GM12872 (cell line): ENCODE data around the gene NCAPD2.

Source experiments
- TF ChIP-seq, protein P1 (sequence below): IDR thresholded peaks from 3 replicates; pipeline ENCODE4 v1.5.1; 2011; ENCODE audit warnings: low read depth, mild to moderate bottlenecking, low read length, moderate library complexity; ENCODE audit not compliant: insufficient read depth

Gene NCAPD2, protein sequence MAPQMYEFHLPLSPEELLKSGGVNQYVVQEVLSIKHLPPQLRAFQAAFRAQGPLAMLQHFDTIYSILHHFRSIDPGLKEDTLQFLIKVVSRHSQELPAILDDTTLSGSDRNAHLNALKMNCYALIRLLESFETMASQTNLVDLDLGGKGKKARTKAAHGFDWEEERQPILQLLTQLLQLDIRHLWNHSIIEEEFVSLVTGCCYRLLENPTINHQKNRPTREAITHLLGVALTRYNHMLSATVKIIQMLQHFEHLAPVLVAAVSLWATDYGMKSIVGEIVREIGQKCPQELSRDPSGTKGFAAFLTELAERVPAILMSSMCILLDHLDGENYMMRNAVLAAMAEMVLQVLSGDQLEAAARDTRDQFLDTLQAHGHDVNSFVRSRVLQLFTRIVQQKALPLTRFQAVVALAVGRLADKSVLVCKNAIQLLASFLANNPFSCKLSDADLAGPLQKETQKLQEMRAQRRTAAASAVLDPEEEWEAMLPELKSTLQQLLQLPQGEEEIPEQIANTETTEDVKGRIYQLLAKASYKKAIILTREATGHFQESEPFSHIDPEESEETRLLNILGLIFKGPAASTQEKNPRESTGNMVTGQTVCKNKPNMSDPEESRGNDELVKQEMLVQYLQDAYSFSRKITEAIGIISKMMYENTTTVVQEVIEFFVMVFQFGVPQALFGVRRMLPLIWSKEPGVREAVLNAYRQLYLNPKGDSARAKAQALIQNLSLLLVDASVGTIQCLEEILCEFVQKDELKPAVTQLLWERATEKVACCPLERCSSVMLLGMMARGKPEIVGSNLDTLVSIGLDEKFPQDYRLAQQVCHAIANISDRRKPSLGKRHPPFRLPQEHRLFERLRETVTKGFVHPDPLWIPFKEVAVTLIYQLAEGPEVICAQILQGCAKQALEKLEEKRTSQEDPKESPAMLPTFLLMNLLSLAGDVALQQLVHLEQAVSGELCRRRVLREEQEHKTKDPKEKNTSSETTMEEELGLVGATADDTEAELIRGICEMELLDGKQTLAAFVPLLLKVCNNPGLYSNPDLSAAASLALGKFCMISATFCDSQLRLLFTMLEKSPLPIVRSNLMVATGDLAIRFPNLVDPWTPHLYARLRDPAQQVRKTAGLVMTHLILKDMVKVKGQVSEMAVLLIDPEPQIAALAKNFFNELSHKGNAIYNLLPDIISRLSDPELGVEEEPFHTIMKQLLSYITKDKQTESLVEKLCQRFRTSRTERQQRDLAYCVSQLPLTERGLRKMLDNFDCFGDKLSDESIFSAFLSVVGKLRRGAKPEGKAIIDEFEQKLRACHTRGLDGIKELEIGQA (N-terminal part only)

DNA sequence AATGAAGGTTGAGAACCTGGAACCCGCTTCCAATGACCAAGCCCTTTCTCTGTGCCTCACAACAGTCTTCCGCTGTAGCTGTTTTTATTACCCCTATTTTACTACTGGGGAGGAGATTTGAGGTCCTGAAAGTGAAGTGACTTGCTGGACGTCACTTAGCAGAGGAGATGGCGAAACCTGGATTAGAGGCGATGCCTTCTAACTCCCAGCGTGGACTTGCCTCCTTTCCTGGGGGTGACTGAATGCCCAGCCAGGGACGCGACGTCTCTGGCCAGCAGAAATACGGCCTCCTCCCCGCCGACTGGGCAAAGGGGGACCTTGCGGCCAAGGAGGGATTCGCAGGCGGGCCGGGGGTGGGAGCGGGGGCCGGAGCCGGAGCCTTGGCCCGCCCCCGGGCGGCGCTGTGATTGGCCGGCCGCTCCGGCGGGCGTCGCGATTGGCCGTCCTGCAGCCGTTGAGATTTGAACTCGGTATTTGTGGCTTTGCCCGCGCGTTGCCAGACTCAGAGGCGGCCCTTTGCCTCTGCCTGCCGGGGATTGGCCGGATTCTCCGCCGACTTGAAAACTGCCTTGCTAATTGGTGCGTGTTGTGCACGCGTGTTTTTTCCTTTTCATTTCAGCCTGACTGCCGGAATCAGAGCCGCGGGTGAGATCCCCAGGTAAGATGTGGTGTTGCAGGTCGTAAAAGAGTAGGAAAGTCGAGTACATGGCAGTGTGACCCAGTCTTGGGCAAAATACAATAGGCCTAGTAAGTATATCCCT, at the start of gene NCAPD2:
Gene NCAPD2 (plus strand): TSS at position 606 of the 761 bp plus-strand sequence. CDS start 997 bp downstream, outside the sequence.
- TF ChIP-seq, protein P1, sequence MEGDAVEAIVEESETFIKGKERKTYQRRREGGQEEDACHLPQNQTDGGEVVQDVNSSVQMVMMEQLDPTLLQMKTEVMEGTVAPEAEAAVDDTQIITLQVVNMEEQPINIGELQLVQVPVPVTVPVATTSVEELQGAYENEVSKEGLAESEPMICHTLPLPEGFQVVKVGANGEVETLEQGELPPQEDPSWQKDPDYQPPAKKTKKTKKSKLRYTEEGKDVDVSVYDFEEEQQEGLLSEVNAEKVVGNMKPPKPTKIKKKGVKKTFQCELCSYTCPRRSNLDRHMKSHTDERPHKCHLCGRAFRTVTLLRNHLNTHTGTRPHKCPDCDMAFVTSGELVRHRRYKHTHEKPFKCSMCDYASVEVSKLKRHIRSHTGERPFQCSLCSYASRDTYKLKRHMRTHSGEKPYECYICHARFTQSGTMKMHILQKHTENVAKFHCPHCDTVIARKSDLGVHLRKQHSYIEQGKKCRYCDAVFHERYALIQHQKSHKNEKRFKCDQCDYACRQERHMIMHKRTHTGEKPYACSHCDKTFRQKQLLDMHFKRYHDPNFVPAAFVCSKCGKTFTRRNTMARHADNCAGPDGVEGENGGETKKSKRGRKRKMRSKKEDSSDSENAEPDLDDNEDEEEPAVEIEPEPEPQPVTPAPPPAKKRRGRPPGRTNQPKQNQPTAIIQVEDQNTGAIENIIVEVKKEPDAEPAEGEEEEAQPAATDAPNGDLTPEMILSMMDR = peak; percentile 33; the same call in 2 of the 3 replicates

DNA sequence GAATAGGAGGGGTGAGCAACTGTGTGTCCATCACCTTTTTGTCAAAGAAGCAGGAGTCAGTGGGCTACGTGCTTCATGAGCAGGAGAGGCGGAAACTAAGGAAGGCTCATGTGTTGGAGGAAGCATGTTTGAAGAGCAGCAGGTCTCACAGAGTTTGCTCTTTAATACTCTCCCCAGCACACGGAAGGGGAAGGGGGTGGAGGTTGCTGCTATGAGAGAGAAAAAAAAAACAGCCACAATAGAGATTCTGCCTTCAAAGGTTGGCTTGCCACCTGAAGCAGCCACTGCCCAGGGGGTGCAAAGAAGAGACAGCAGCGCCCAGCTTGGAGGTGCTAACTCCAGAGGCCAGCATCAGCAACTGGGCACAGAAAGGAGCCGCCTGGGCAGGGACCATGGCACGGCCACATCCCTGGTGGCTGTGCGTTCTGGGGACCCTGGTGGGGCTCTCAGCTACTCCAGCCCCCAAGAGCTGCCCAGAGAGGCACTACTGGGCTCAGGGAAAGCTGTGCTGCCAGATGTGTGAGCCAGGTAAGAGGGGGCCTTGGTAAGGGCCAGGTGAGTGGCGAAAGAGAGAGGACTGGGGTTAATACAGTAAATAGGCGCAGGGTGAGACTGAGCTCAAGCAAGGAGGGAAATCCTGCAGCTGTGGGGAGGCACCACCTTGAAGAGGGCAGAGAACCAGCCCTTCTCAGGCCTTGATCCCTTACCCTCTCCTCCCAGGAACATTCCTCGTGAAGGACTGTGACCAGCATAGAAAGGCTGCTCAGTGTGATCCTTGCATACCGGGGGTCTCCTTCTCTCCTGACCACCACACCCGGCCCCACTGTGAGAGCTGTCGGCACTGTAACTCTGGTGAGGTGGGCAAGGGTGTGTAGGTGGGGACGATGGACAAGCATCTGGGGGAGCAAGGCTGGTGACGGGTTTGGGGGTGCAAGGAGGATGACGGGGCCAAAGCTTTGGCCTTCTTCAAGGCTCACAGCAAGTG, 48.9 kb upstream of the NCAPD2 start, which contains the start of gene CD27:
Gene CD27 (plus strand): TSS at position 252 of the 985 bp plus-strand sequence. CDS start 141 bp downstream, at position 393.
- TF ChIP-seq, protein P1 = no peak

DNA sequence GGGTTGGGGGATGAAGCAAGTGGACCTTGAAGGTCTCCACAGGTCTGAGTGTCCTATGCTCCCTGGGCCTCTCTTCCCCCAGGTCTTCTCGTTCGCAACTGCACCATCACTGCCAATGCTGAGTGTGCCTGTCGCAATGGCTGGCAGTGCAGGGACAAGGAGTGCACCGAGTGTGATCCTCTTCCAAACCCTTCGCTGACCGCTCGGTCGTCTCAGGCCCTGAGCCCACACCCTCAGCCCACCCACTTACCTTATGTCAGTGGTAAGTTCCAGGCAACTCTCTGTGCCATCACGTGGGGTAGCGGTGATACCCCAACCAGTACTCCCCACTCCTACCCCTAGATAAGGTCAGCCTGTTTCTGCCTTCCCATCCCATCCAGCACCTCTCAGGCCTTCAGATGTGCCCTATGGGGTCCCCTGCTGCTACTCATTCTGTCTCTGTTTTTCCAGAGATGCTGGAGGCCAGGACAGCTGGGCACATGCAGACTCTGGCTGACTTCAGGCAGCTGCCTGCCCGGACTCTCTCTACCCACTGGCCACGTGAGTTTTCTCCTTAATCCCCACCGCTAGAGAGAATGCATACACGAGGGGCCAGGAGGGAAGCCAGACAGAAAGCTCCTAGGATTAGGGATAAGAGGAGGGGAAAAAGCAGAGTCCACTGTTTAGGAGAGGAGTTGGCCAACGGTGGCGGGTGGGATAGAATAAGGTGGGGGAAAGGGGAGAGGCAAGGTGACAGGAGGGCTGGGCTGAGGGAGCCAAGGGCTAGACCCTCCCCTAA, 43.6 kb upstream of the NCAPD2 start:
- TF ChIP-seq, protein P1 = no peak

DNA sequence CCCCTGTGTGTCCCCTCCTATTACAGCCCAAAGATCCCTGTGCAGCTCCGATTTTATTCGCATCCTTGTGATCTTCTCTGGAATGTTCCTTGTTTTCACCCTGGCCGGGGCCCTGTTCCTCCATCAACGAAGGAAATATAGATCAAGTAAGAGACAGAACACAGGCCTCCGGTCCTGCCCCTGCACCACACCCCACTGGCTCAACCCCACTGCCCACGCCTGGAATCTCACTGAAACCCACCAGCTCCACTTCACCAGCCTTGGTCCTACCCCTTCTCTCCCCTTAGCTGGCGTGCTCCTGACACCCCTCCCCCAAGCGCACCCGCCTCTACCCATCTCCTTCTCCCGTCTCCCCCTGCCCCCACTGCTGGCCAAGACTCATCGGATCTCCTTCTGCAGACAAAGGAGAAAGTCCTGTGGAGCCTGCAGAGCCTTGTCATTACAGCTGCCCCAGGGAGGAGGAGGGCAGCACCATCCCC, 43.0 kb upstream of the NCAPD2 start:
- TF ChIP-seq, protein P1 = no peak

DNA sequence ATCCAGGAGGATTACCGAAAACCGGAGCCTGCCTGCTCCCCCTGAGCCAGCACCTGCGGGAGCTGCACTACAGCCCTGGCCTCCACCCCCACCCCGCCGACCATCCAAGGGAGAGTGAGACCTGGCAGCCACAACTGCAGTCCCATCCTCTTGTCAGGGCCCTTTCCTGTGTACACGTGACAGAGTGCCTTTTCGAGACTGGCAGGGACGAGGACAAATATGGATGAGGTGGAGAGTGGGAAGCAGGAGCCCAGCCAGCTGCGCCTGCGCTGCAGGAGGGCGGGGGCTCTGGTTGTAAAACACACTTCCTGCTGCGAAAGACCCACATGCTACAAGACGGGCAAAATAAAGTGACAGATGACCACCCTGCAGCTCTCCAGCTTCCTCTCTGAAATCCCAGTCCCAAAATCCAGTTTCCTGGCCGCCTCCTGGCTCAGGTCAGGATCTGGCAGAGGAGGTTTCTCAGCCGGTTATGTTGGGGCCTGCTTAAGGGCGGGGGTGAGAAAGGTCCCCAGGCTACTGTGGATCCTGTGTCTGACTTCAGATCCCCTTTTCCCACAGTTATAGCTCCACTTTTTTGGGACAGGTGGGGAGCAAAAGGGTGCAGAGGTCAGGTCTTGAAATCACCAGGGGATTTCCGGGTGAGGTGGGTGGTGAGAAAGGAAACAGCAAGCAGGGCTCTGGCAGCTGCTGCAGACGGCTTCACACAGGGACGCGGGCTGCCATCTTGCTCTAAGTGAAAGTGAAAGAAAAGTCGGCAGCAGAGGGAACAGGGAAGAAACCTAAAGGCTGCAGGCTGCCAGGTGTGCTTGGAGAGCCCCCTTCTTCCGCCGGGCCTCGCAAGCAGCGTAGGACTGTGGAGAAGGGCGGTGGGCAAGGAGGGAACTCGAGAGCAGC, 42.3 kb upstream of the NCAPD2 start, which contains the start of gene TAPBPL:
Gene TAPBPL (plus strand): TSS at position 695 of the 897 bp plus-strand sequence. CDS start 207 bp downstream, outside the sequence.
- TF ChIP-seq, protein P1 = no peak
